K562 (cell line): ENCODE data around the gene NEDD1. TPM values are rescaled to one million over a fixed set of nuclear protein-coding genes. Genes with fewer than 3 reads are reported as not detected.
A peak's percentile ranks its signal among the peaks of the same experiment; 100 is the strongest.

ENCODE experiments used
- ATAC-seq: fragments of 200-7000 bp; cut with Tn5 transposase; 3 replicates; pipeline ENCODE4 v1.9.1; 2020; ENCODE audit warnings: moderate library complexity
- BruUV-seq: library from RNA; stranded (reverse); fragments of 400-500 nt; replicated peaks from 2 replicates; lab custom pipeline; 2021; lab: Mats Ljungman, UMichigan
- CTCF ChIA-PET: fragments of 300-600 bp; formaldehyde crosslinking; extraction: SDS; loops from one replicate; lab custom pipeline; 2021; ENCODE audit warnings: low intra/inter-chr PET ratio; lab: Yijun Ruan, JAX
- POLR2A ChIA-PET: fragments of 300-600, 350-650 bp; sonication (Branson Sonifier 250); formaldehyde crosslinking; extraction: SDS; loops from one replicate; lab custom pipeline; 2021; ENCODE audit warnings: antibody characterized with exemption, inconsistent platforms; lab: Yijun Ruan, JAX
- DNase-seq, 4 experiments: peaks; one replicate each; pipeline versions ENCODE4 v3.0.0 to v3.0.0-alpha.2; 2011 to 2018; ENCODE audit warnings: low spot score in 3 of 4, mixed read lengths in 3 of 4; ENCODE audit errors: extremely low read depth in 1 of 4
- FAIRE-seq: peaks from 2 replicates; lab custom pipeline; 2011; peaks lifted over from hg19 to GRCh38; lab: Jason Lieb, UNC
- H2AFZ ChIP-seq: 2 replicates; pipeline ENCODE4 v1.6.0; 2011; ENCODE audit warnings: low read depth, low read length, control low read depth, inconsistent platforms
- H3K27ac ChIP-seq: fragments of 200-600 bp; 3 replicates; pipeline ENCODE4 v1.8.0; 2011; ENCODE audit warnings: low read depth, mild to moderate bottlenecking, control low read depth, inconsistent platforms, low read length, moderate library complexity, mixed read lengths; ENCODE audit errors: extremely low read depth
- H3K27me3 ChIP-seq, 2 experiments: fragments of 300-600 bp in 1 of 2; 2 replicates in 1 of 2; 3 replicates in 1 of 2; pipeline versions ENCODE4 v1.6.0 to v1.8.0; 2011; ENCODE audit warnings: inconsistent platforms in 2 of 2, low read length in 2 of 2, mild to moderate bottlenecking in 1 of 2, mixed read lengths in 1 of 2, moderate library complexity in 1 of 2; ENCODE audit not compliant: control insufficient read depth in 2 of 2, insufficient read depth in 2 of 2
- H3K36me3 ChIP-seq: fragments of 300-600 bp; 3 replicates; pipeline ENCODE4 v1.8.0; 2011; ENCODE audit warnings: mild to moderate bottlenecking, low read length, inconsistent platforms; ENCODE audit not compliant: control insufficient read depth, insufficient read depth
- H3K4me1 ChIP-seq, 2 experiments: fragments of 200-600 bp in 1 of 2; replicated peaks in 1 of 2; 2 replicates in 1 of 2; 3 replicates in 1 of 2; pipeline versions ENCODE4 v1.5.1 to v1.8.0; 2011; ENCODE audit warnings: inconsistent platforms in 2 of 2, low read length in 2 of 2, mild to moderate bottlenecking in 1 of 2, mixed read lengths in 1 of 2, moderate library complexity in 1 of 2; ENCODE audit not compliant: control insufficient read depth in 2 of 2, insufficient read depth in 2 of 2
- H3K4me2 ChIP-seq: 2 replicates; pipeline ENCODE4 v1.6.1; 2011; ENCODE audit warnings: low read length, control low read depth, inconsistent platforms, mixed read lengths; ENCODE audit not compliant: insufficient read depth
- H3K4me3 ChIP-seq: fragments of 200-600 bp; sonication (generic), shearing (Covaris generic); 2 replicates; pipeline ENCODE4 v1.5.1; 2016; ENCODE audit warnings: control low read depth, inconsistent platforms
- H3K79me2 ChIP-seq: fragments of 200-600 bp; 3 replicates; pipeline ENCODE4 v1.8.0; 2011; ENCODE audit warnings: low read length, inconsistent platforms; ENCODE audit not compliant: control insufficient read depth, insufficient read depth
- H3K9ac ChIP-seq, 2 experiments: 2 replicates each; pipeline versions ENCODE4 v1.6.0 to v1.6.1; 2011; ENCODE audit warnings: low read depth in 2 of 2, low read length in 2 of 2, control low read depth in 1 of 2, inconsistent platforms in 1 of 2, mild to moderate bottlenecking in 1 of 2, mixed read lengths in 1 of 2; ENCODE audit not compliant: insufficient read depth in 1 of 2
- H3K9me1 ChIP-seq: one replicate; pipeline ENCODE4 v1.6.0; 2011; ENCODE audit warnings: inconsistent platforms, mild to moderate bottlenecking, low read length, moderate library complexity; ENCODE audit not compliant: control insufficient read depth, insufficient read depth
- H3K9me3 ChIP-seq: replicated peaks from 2 replicates; pipeline ENCODE4 v1.5.1; 2011; ENCODE audit warnings: low read depth, low read length, inconsistent platforms; ENCODE audit not compliant: control insufficient read depth, insufficient read depth
- H4K20me1 ChIP-seq: replicated peaks from 2 replicates; pipeline ENCODE4 v1.6.1; 2011; ENCODE audit warnings: low read length, inconsistent platforms, mixed read lengths; ENCODE audit not compliant: control insufficient read depth, insufficient read depth
- BCLAF1 ChIP-seq, 2 experiments: fragments of 450-650 bp in 1 of 2; IDR thresholded peaks; 2 replicates each; pipeline ENCODE4 v1.6.1; 2011 to 2017; ENCODE audit warnings: low read depth in 2 of 2, antibody characterized with exemption in 1 of 2, borderline replicate concordance in 1 of 2, low read length in 1 of 2, mild to moderate bottlenecking in 1 of 2, mixed read lengths in 1 of 2; ENCODE audit not compliant: control insufficient read depth in 1 of 2
- MAZ ChIP-seq, 2 experiments: fragments of 450-650 bp in 1 of 2; sonication (generic) in 1 of 2; formaldehyde crosslinking; IDR thresholded peaks in 1 of 2; conservative IDR thresholded peaks in 1 of 2; 2 replicates each; pipeline versions ENCODE4 v1.4.0 to v1.5.0; 2020; ENCODE audit warnings: mild to moderate bottlenecking in 1 of 2, missing genetic modification reagents in 1 of 2
- SIX5 ChIP-seq, 2 experiments: IDR thresholded peaks; 2 replicates each; pipeline ENCODE4 v1.6.1; 2011; ENCODE audit warnings: low read length in 2 of 2, borderline replicate concordance in 1 of 2, low read depth in 1 of 2, mild to moderate bottlenecking in 1 of 2, moderate library complexity in 1 of 2; ENCODE audit not compliant: insufficient read depth in 1 of 2
- ZNF41 ChIP-seq: fragments of 250-450 bp; sonication (Bioruptor Pico); conservative IDR thresholded peaks from 2 replicates; pipeline ENCODE4 v1.4.0; 2020; ENCODE audit warnings: mild to moderate bottlenecking
- WGBS: fragments of 100-300 bp; shearing (Covaris generic); methylation state at CpG from one replicate; pipeline ENCODE4 v1.1.6; 2016; ENCODE audit warnings: low coverage, mixed read lengths; ENCODE audit not compliant: insufficient coverage; ENCODE audit errors: missing lambda C conversion rate; 5-methylcytosine and 5-hydroxymethylcytosine counted together
- in situ Hi-C: fragments of 300-500 bp; cut with MboI; formaldehyde crosslinking; loops from 4 replicates; pipeline ENCODE4 v1.15.0; 2018; ENCODE audit warnings: inconsistent platforms, mixed read lengths
- intact Hi-C: fragments of 100-400 bp; cut with micrococcal nuclease; formaldehyde crosslinking; loops from 2 replicates; pipeline ENCODE4 v1.14.2; 2022
- polyA plus RNA-seq, 8 experiments: library from polyadenylated mRNA; depleted of rRNA in 4 of 8; stranded (reverse) in 5 of 8; unstranded in 3 of 8; fragments of >200 nt; fragmentation: Nextera tagmentation in 2 of 8; fragmentation: Illumina TruSeq in 1 of 8; extraction: Ambion mirVana in 2 of 8; extraction: Trizol in 1 of 8; gene quantifications; 2 replicates each; pipeline versions ENCODE4 v1.2.1 to v1.2.3, GENCODE V29; 2011 to 2014; ENCODE audit warnings: inconsistent platforms in 1 of 8, missing spikeins in 1 of 8
- total RNA-seq, 7 experiments: library from RNA; depleted of rRNA in 6 of 7; stranded (reverse); fragments of >200 nt in 6 of 7; fragmentation: Illumina TruSeq in 2 of 7; extraction: Trizol in 2 of 7; gene quantifications; 2 replicates each; pipeline versions ENCODE4 v1.2.1 to v1.2.3, GENCODE V29; 2011 to 2021; ENCODE audit warnings: low replicate concordance in 1 of 7

NEDD1 gene
- total and polyA plus RNA-seq, 9 of the 15 experiments (the other 6 are each of a cell fraction or from before 2014, with no cell fraction given): 7.5 to 29.3 (median 14.8) TPM

- Histone ChIP-seq H4K20me1 (no peaks in the 10 kb centered on the region), H3K9ac (peak overlapping the region in 1 of 2 experiments; percentile 86; a peak in 2 of 4 replicates), H3K4me1 (peaks cover 8 to 9% of the 10 kb centered on the region in 2 experiments; a peak in 4 of 5 replicates), H3K9me3 (no peaks in the 10 kb centered on the region), H3K79me2 (peaks cover 38% of the 10 kb centered on the region), H3K4me2 (peak overlapping the region; percentile 92), H3K4me3 (peak overlapping the region; percentile 68), H2AFZ (peak overlapping the region; percentile 94), H3K27me3 (no peaks in the 10 kb centered on the region), H3K27ac (peak overlapping the region; percentile 85), H3K36me3 (peaks cover 7% of the 10 kb centered on the region; the same call in 2 of the 3 replicates)
- POLR2A ChIA-PET: interaction anchor here (1.5 kb wide), 1 partner anchor 9 kb away, joined by 4 read pairs; no protein-coding TSS in a partner anchor
- ATAC-seq (no peak), DNase-seq (no peak), FAIRE-seq (no peak)
- in situ Hi-C loops: no loop called here
- 8% methylated on average over 3 of the region's 3 CpGs for WGBS
- intact Hi-C loops: loop anchor here (10.0 kb wide), 1 partner anchor 1596 kb away; no protein-coding TSS in a partner anchor
- CTCF ChIA-PET: interaction anchor here (0.7 kb wide), 1 partner anchor 20 kb away, joined by 3 read pairs; no protein-coding TSS in a partner anchor
- BruUV-seq: no TSS peak
- TF ChIP-seq BCLAF1 (IDR thresholded peaks at IDR 0.05; ENCODE audit: borderline replicate concordance in 1 of 2, control insufficient read depth in 1 of 2, low read depth in 2 of 2, low read length in 1 of 2) (no peak), MAZ (CRISPR knock-in tag; conservative IDR thresholded peaks at IDR 0.05 in 1 of 2, IDR thresholded peaks at IDR 0.05 in 1 of 2) (no peak), SIX5 (IDR thresholded peaks at IDR 0.05; ENCODE audit: borderline replicate concordance in 1 of 2, insufficient read depth in 1 of 2, low read depth in 1 of 2, low read length in 2 of 2) (no peak), ZNF41 (CRISPR knock-in tag) (no peak)
- TF ChIP-seq, all 486 proteins: peak for 0
- no peaks in the 10 kb centered on the region for H3K9me1 ChIP-seq
These were observed 1.3 kb downstream of the NEDD1 start for GRCh38 chr12:96908423-96908675.
